Activated T-cell treated with anti-CD3 and anti-CD28 coated beads for 1 hour (primary cell): ENCODE results near the gene VAPB.
"Not testable (repeated sequence)": the region's sequence is repeated elsewhere in the genome, so short reads cannot be mapped to it uniquely, and the experiment has no call there.

Experiments used
- DNase-seq: peaks from one replicate; pipeline ENCODE4 v3.0.0-alpha.2; 2020; ENCODE audit warnings: low read depth

Gene VAPB

GRCh38 chr20:58388882-58389323 lies at the start of gene VAPB:
Gene VAPB (plus strand): TSS chr20:58389229. CDS start chr20:58389460, 231 bp downstream.
- peak; percentile 97 for DNase-seq

- DNase-seq: no peak
Observed at GRCh38 chr20:58339741-58340140, 49.3 kb upstream of the VAPB start.

GRCh38 chr20:58340151-58340550 lies 48.9 kb upstream of the VAPB start:
- no peak for DNase-seq

GRCh38 chr20:58340853-58341252 lies 48.2 kb upstream of the VAPB start:
- DNase-seq: no peak

- no peak for DNase-seq
Observed at GRCh38 chr20:58342104-58342945, 46.7 kb upstream of the VAPB start.

- no peak for DNase-seq
Observed at GRCh38 chr20:58344741-58345140, 44.3 kb upstream of the VAPB start.

- no peak for DNase-seq
Observed at GRCh38 chr20:58349570-58349969, 39.5 kb upstream of the VAPB start.

- DNase-seq: no peak
Observed at GRCh38 chr20:58352468-58352867, 36.6 kb upstream of the VAPB start.

- DNase-seq: no peak
Observed at GRCh38 chr20:58359441-58359840, 29.6 kb upstream of the VAPB start.

- DNase-seq: no peak
Observed at GRCh38 chr20:58360936-58361335, 28.1 kb upstream of the VAPB start.

GRCh38 chr20:58361481-58362205 lies 27.4 kb upstream of the VAPB start:
- no peak for DNase-seq

GRCh38 chr20:58362206-58362516 lies 26.9 kb upstream of the VAPB start:
- DNase-seq: no peak

- DNase-seq: no peak
Observed at GRCh38 chr20:58362970-58363369, 26.1 kb upstream of the VAPB start.

- no peak for DNase-seq
Observed at GRCh38 chr20:58366866-58367265, 22.2 kb upstream of the VAPB start.

GRCh38 chr20:58372806-58373205 lies 16.2 kb upstream of the VAPB start:
- no peak for DNase-seq

GRCh38 chr20:58373296-58373695 lies 15.7 kb upstream of the VAPB start:
- DNase-seq: not testable (repeated sequence)

GRCh38 chr20:58374027-58374850 lies 14.8 kb upstream of the VAPB start:
- DNase-seq: no peak

GRCh38 chr20:58374906-58375758 lies 13.9 kb upstream of the VAPB start:
- DNase-seq: no peak

GRCh38 chr20:58375759-58376352 lies 13.2 kb upstream of the VAPB start:
- DNase-seq: no peak

- no peak for DNase-seq
Observed at GRCh38 chr20:58377017-58377416, 12.0 kb upstream of the VAPB start.

- no peak for DNase-seq
Observed at GRCh38 chr20:58377766-58378401, 11.1 kb upstream of the VAPB start.
